Esophagus muscularis mucosa (tissue), 4 donors: ENCODE data around the gene APPL2. TPM values are rescaled to one million over a fixed set of nuclear protein-coding genes. Genes with fewer than 3 reads are reported as not detected.
"Not testable (repeated sequence)": the region's sequence is repeated elsewhere in the genome, so short reads cannot be mapped to it uniquely, and the experiment has no call there.

Source experiments
- DNase-seq: peaks from one replicate; pipeline ENCODE4 v3.0.0-alpha.2; 2017; ENCODE audit errors: extremely low spot score
- H3K27ac ChIP-seq, 4 donors: fragments of 200-600 bp; sonication (generic); replicated peaks in 1 of 4; 1 replicate in 3 of 4; 2 replicates in 1 of 4; pipeline ENCODE4 v1.5.1; 2016 to 2019; ENCODE audit warnings: mild to moderate bottlenecking in 1 of 4
- H3K27me3 ChIP-seq, 4 donors: fragments of 200-600 bp; sonication (generic); one replicate each; pipeline versions ENCODE4 v1.5.1 to v1.6.0; 2016 to 2019
- H3K36me3 ChIP-seq, 4 donors: fragments of 200-600 bp; sonication (generic); one replicate each; pipeline ENCODE4 v1.5.1; 2016 to 2019
- H3K4me1 ChIP-seq, 4 donors: fragments of 200-600 bp; sonication (generic); one replicate each; pipeline ENCODE4 v1.5.1; 2016 to 2019
- H3K4me3 ChIP-seq, 4 donors: fragments of 200-600 bp; sonication (generic); 1 replicate in 2 of 4; 2 replicates in 2 of 4; pipeline ENCODE4 v1.5.1; 2016 to 2019; ENCODE audit warnings: mild to moderate bottlenecking in 4 of 4, moderate library complexity in 1 of 4
- H3K9me3 ChIP-seq, 4 donors: fragments of 200-600 bp; sonication (generic); 1 replicate in 3 of 4; 2 replicates in 1 of 4; pipeline ENCODE4 v1.5.1; 2016 to 2019
- CTCF ChIP-seq, 3 experiments: fragments of 200-600 bp in 2 of 3; fragments of 450-650 bp in 1 of 3; sonication (generic) in 2 of 3; IDR thresholded peaks; one replicate each; pipeline ENCODE4 v1.5.1; 2017 to 2019; ENCODE audit warnings: antibody characterized with exemption in 3 of 3, mild to moderate bottlenecking in 2 of 3, moderate library complexity in 1 of 3
- EP300 ChIP-seq: sonication (generic); formaldehyde crosslinking; IDR thresholded peaks from one replicate; pipeline ENCODE4 v1.6.1; 2017; ENCODE audit warnings: antibody characterized with exemption
- POLR2A ChIP-seq: fragments of 450-650 bp; IDR thresholded peaks from one replicate; pipeline ENCODE4 v1.6.1; 2017; ENCODE audit warnings: antibody characterized with exemption, moderate library complexity, mild to moderate bottlenecking, low read depth
- POLR2AphosphoS5 ChIP-seq, 2 donors: sonication (generic); formaldehyde crosslinking; IDR thresholded peaks; one replicate each; pipeline ENCODE4 v1.6.1; 2017; ENCODE audit warnings: antibody characterized with exemption in 2 of 2
- WGBS: methylation state at CpG from one replicate; pipeline ENCODE4 v1.1.5; 2018; 5-methylcytosine and 5-hydroxymethylcytosine counted together
- intact Hi-C: fragments of 100-400 bp; cut with DNase I; formaldehyde crosslinking; loops from one replicate; pipeline ENCODE4 v1.15.1; 2023
- total RNA-seq, 4 donors: library from RNA; depleted of rRNA; stranded (reverse); fragments of >200 nt; gene quantifications; one replicate each; pipeline versions ENCODE4 v1.1.0 to v1.2.1, GENCODE V29; 2016

Gene APPL2
- total RNA-seq, 4 donors from 2014 or later = 16.6 to 30.0 (median 23.3) TPM

GRCh38 chr12:105256921-105257320 is 20.9 kb upstream of the APPL2 start:
- no peak for DNase-seq
- intact Hi-C loops = no loop called here
- no peaks in the 10 kb centered on the region for H3K36me3 ChIP-seq
- H3K9me3 ChIP-seq = no peaks in the 10 kb centered on the region
- peaks cover 0 to 14% (median 0%) of the 10 kb centered on the region in 4 donors for H3K27me3 ChIP-seq
- TF ChIP-seq POLR2A (no peak), CTCF (IDR thresholded peaks at IDR 0.05) (no peak), POLR2AphosphoS5 (IDR thresholded peaks at IDR 0.05) (no peak), EP300 (no peak)
- no peaks in the 10 kb centered on the region for H3K4me1 ChIP-seq
- peak overlapping the region in 1 of 4 donors; percentile 30 for H3K27ac ChIP-seq
- 51% methylated on average over 3 of the region's 3 CpGs for WGBS
- H3K4me3 ChIP-seq = no peak overlapping the region

GRCh38 chr12:105256431-105256830 is 20.5 kb upstream of the APPL2 start:
- H3K4me3 ChIP-seq, H3K4me1 ChIP-seq, intact Hi-C loops, H3K27ac ChIP-seq, H3K9me3 ChIP-seq, DNase-seq, H3K36me3 ChIP-seq: not testable (repeated sequence)
- peaks cover 0 to 11% (median 0%) of the 10 kb centered on the region in 4 donors for H3K27me3 ChIP-seq
- 87% methylated on average over 5 of the region's 5 CpGs for WGBS

GRCh38 chr12:105256011-105256410 is 20.0 kb upstream of the APPL2 start:
- no peak overlapping the region for H3K4me3 ChIP-seq
- no peaks in the 10 kb centered on the region for H3K4me1 ChIP-seq
- DNase-seq = no peak
- H3K36me3 ChIP-seq = no peaks in the 10 kb centered on the region
- 85% methylated on average over 2 of the region's 2 CpGs for WGBS
- H3K27me3 ChIP-seq = peaks cover 0 to 11% (median 0%) of the 10 kb centered on the region in 4 donors
- intact Hi-C loops = no loop called here
- no peak overlapping the region for H3K27ac ChIP-seq
- TF ChIP-seq POLR2A = no peak
- TF ChIP-seq EP300 = no peak
- no peak for TF ChIP-seq POLR2AphosphoS5 (IDR thresholded peaks at IDR 0.05)
- TF ChIP-seq CTCF (IDR thresholded peaks at IDR 0.05) = no peak
- no peaks in the 10 kb centered on the region for H3K9me3 ChIP-seq

GRCh38 chr12:105253866-105254513 is 18.0 kb upstream of the APPL2 start:
- 75% methylated on average over 3 of the region's 3 CpGs for WGBS
- no peak overlapping the region for H3K27ac ChIP-seq
- intact Hi-C loops = no loop called here
- H3K27me3 ChIP-seq = no peaks in the 10 kb centered on the region
- TF ChIP-seq POLR2AphosphoS5 (IDR thresholded peaks at IDR 0.05) (no peak), EP300 (no peak), CTCF (IDR thresholded peaks at IDR 0.05) (no peak), POLR2A (no peak)
- H3K4me3 ChIP-seq = no peak overlapping the region
- H3K9me3 ChIP-seq = no peaks in the 10 kb centered on the region
- no peaks in the 10 kb centered on the region for H3K36me3 ChIP-seq
- DNase-seq = no peak
- no peaks in the 10 kb centered on the region for H3K4me1 ChIP-seq

- Histone ChIP-seq H3K27ac (no peak overlapping the region), H3K4me3 (no peak overlapping the region), H3K4me1 (no peaks in the 10 kb centered on the region), H3K9me3 (no peaks in the 10 kb centered on the region), H3K27me3 (no peaks in the 10 kb centered on the region), H3K36me3 (no peaks in the 10 kb centered on the region)
- 90% methylated on average over 5 of the region's 5 CpGs for WGBS
- TF ChIP-seq CTCF (IDR thresholded peaks at IDR 0.05) (no peak), POLR2A (no peak), EP300 (no peak), POLR2AphosphoS5 (IDR thresholded peaks at IDR 0.05) (no peak)
- DNase-seq = no peak
- intact Hi-C loops = no loop called here
Observed at GRCh38 chr12:105252901-105253300, 16.9 kb upstream of the APPL2 start.

GRCh38 chr12:105245776-105246427 is 9.9 kb upstream of the APPL2 start:
- intact Hi-C loops = loop anchor here (10.0 kb wide), 1 partner anchor 521 kb away; no protein-coding TSS in a partner anchor
- WGBS = 93% methylated on average over 13 of the region's 20 CpGs
- not testable (repeated sequence) for DNase-seq, H3K9me3 ChIP-seq, H3K36me3 ChIP-seq, H3K4me1 ChIP-seq, H3K27me3 ChIP-seq, H3K27ac ChIP-seq, H3K4me3 ChIP-seq
